OCI-LY3 (cell line): Measurements from ENCODE around the gene KCNA2.

ENCODE experiments used
- CTCF ChIP-seq: fragments of 200-600, 300-600 bp; sonication (generic); IDR thresholded peaks from 2 replicates; pipeline ENCODE4 v1.5.1; 2014; ENCODE audit warnings: antibody characterized with exemption, low read length, low read depth
- EZH2phosphoT487 ChIP-seq: fragments of 200-600 bp; shearing (Covaris generic); IDR thresholded peaks from 2 replicates; pipeline ENCODE4 v1.6.1; 2018; ENCODE audit warnings: antibody characterized with exemption, mixed run types, low read depth

DNA sequence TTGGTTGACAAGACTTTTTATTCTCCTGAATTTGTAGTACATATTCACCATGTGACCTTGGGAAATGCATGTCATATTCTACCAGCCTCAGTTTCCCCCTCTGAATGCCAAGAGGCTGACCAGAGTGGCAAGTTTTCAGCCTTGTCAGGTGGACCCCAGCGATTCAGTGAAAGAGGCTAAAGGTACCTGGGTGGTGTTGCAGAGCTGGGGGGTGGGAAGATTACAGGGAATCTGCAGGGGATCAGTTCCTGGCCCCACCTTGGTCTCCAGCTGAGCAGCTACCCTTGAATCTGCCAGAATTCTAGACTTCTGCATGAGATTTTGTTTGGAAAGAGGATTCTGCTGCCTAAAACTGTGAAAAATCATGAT lies 27.9 kb upstream of the KCNA2 start:
- TF ChIP-seq EZH2phosphoT487 (no peak), CTCF (no peak)
